Neural cell (in vitro differentiated cells): ENCODE data around the gene COL9A1. TPM values are rescaled to one million over a fixed set of nuclear protein-coding genes. Genes with fewer than 3 reads are reported as not detected.

Experiments
- H2AFZ ChIP-seq: fragments of 200-600, 300-800 bp; sonication (generic), shearing (Covaris generic); 2 replicates; pipeline ENCODE4 v1.6.0; 2014; ENCODE audit warnings: low read depth, mild to moderate bottlenecking, antibody characterized with exemption, low read length, moderate library complexity
- H3F3A ChIP-seq: fragments of 200-600 bp; shearing (Covaris generic); 2 replicates; pipeline ENCODE4 v1.6.1; 2016; ENCODE audit warnings: mild to moderate bottlenecking, moderate library complexity, mixed read lengths, antibody characterized with exemption, low read length; ENCODE audit not compliant: insufficient read depth, poor library complexity, severe bottlenecking
- H3K27ac ChIP-seq: fragments of 200-600, 300-800 bp; sonication (generic), shearing (Covaris generic); 2 replicates; pipeline ENCODE4 v1.5.1; 2014; ENCODE audit warnings: mild to moderate bottlenecking, low read length, moderate library complexity
- H3K27me3 ChIP-seq: fragments of 300-800, 200-600 bp; sonication (generic), shearing (Covaris generic); 2 replicates; pipeline ENCODE4 v1.6.0; 2014; ENCODE audit warnings: mild to moderate bottlenecking, low read depth, low read length, moderate library complexity; ENCODE audit not compliant: insufficient read depth
- H3K36me3 ChIP-seq: fragments of 300-800, 200-600 bp; sonication (generic), shearing (Covaris generic); 2 replicates; pipeline ENCODE4 v1.5.1; 2014; ENCODE audit warnings: mild to moderate bottlenecking, antibody characterized with exemption, low read length, moderate library complexity; ENCODE audit not compliant: insufficient read depth
- H3K4me2 ChIP-seq: fragments of 300-800, 200-600 bp; sonication (generic), shearing (Covaris generic); 2 replicates; pipeline ENCODE4 v1.6.0; 2014; ENCODE audit warnings: mild to moderate bottlenecking, low read length
- H3K4me3 ChIP-seq: fragments of 300-800, 200-600 bp; sonication (generic), shearing (Covaris generic); 2 replicates; pipeline ENCODE4 v1.5.1; 2014; ENCODE audit warnings: mild to moderate bottlenecking, low read length, moderate library complexity
- H3K79me2 ChIP-seq: fragments of 200-600 bp; shearing (Covaris generic); replicated peaks from 2 replicates; pipeline ENCODE4 v1.6.0; 2014; ENCODE audit warnings: mild to moderate bottlenecking, low read length, moderate library complexity; ENCODE audit not compliant: insufficient read depth
- H3K9ac ChIP-seq: fragments of 300-800, 200-600 bp; sonication (generic), shearing (Covaris generic); 2 replicates; pipeline ENCODE4 v1.6.1; 2016; ENCODE audit warnings: mild to moderate bottlenecking, low read length, mixed read lengths
- H3K9me2 ChIP-seq: fragments of 200-600 bp; shearing (Covaris generic); 2 replicates; pipeline ENCODE4 v1.6.1; 2016; ENCODE audit warnings: mild to moderate bottlenecking, low read length, mixed read lengths; ENCODE audit not compliant: insufficient read depth
- H3K9me3 ChIP-seq: fragments of 200-600, 300-800 bp; sonication (generic), shearing (Covaris generic); 2 replicates; pipeline ENCODE4 v1.6.1; 2016; ENCODE audit warnings: mild to moderate bottlenecking, mixed run types, low read length, moderate library complexity, mixed read lengths
- H4K20me1 ChIP-seq: fragments of 200-600 bp; shearing (Covaris generic); 2 replicates; pipeline ENCODE4 v1.6.1; 2016; ENCODE audit warnings: mild to moderate bottlenecking, mixed run types; ENCODE audit not compliant: insufficient read depth
- CTCF ChIP-seq: fragments of 450-650 bp; IDR thresholded peaks from 2 replicates; pipeline ENCODE4 v1.5.1; 2014; ENCODE audit warnings: antibody characterized with exemption, mild to moderate bottlenecking, moderate library complexity; ENCODE audit not compliant: poor library complexity, severe bottlenecking
- EP300 ChIP-seq: fragments of 450-650 bp; conservative IDR thresholded peaks from 2 replicates; pipeline ENCODE4 v1.6.1; 2014; ENCODE audit warnings: antibody characterized with exemption, mild to moderate bottlenecking, moderate library complexity; ENCODE audit not compliant: poor library complexity, severe bottlenecking
- EZH2 ChIP-seq: fragments of 200-600, 300-800 bp; shearing (Covaris generic), sonication (generic); IDR thresholded peaks from 2 replicates; pipeline ENCODE4 v1.6.1; 2014; ENCODE audit warnings: antibody characterized with exemption, low read length, borderline replicate concordance, mild to moderate bottlenecking; ENCODE audit not compliant: insufficient read depth, poor library complexity, severe bottlenecking
- MXI1 ChIP-seq: fragments of 450-650 bp; conservative IDR thresholded peaks from 2 replicates; pipeline ENCODE4 v1.6.1; 2014; ENCODE audit warnings: antibody characterized with exemption, mild to moderate bottlenecking; ENCODE audit not compliant: poor library complexity, severe bottlenecking
- POLR2AphosphoS5 ChIP-seq: IDR thresholded peaks from 2 replicates; pipeline ENCODE4 v1.6.1; 2012
- RAD21 ChIP-seq: fragments of 450-650 bp; conservative IDR thresholded peaks from 2 replicates; pipeline ENCODE4 v1.6.1; 2014; ENCODE audit warnings: antibody characterized with exemption, mild to moderate bottlenecking, moderate library complexity
- REST ChIP-seq: IDR thresholded peaks from 2 replicates; pipeline ENCODE4 v1.6.1; 2012; ENCODE audit warnings: borderline replicate concordance
- SMC3 ChIP-seq: fragments of 450-650 bp; conservative IDR thresholded peaks from 2 replicates; pipeline ENCODE4 v1.6.1; 2014; ENCODE audit warnings: antibody characterized with exemption, mild to moderate bottlenecking, moderate library complexity; ENCODE audit not compliant: poor library complexity
- TAF1 ChIP-seq: IDR thresholded peaks from 2 replicates; pipeline ENCODE4 v1.6.1; 2012; ENCODE audit warnings: low read depth
- polyA plus RNA-seq: library from polyadenylated mRNA; depleted of rRNA; stranded (reverse); fragments of >200 nt; gene quantifications from 2 replicates; pipeline ENCODE4 v1.2.3, GENCODE V29; 2014

COL9A1 gene
- polyA plus RNA-seq, 1 donor from 2014 or later, result 1.0 TPM

GRCh38 chr6:70254784-70255183 is 48.1 kb downstream of the COL9A1 start:
- TF ChIP-seq REST (no peak), MXI1 (no peak), POLR2AphosphoS5 (no peak), EZH2 (no peak), EP300 (no peak), CTCF (no peak), SMC3 (no peak), TAF1 (no peak), RAD21 (no peak)
- no peak overlapping the region for H3K4me3 ChIP-seq
- no peaks in the 10 kb centered on the region for H3K9me2 ChIP-seq
- H2AFZ ChIP-seq, result no peak overlapping the region
- no peaks in the 10 kb centered on the region for H4K20me1 ChIP-seq
- no peak overlapping the region for H3K27ac ChIP-seq
- no peak overlapping the region for H3K9ac ChIP-seq
- no peaks in the 10 kb centered on the region for H3K27me3 ChIP-seq
- no peak overlapping the region for H3K4me2 ChIP-seq
- H3F3A ChIP-seq, result no peaks in the 10 kb centered on the region
- H3K79me2 ChIP-seq, result no peaks in the 10 kb centered on the region
- no peaks in the 10 kb centered on the region for H3K9me3 ChIP-seq
- H3K36me3 ChIP-seq, result no peaks in the 10 kb centered on the region

DNA sequence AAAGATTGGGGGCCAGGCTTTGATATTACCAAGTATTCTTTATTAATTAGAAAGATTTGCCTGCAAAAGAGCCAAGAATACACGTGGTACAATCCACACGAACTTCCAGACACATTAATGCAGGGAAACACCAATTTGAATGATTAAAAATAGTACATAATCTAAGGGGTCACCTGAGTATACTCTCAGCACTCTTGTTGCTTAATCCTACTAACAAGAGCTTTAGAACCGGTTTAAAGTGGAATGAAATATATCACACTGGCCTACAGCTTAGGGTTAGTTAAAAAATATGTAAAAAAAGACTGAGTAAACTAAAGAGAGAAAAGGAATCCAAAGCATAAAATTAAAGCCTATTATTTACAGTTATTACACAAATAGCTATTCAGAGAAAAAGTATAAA is 49.0 kb downstream of the COL9A1 start:
- Histone ChIP-seq H3K27me3 (no peaks in the 10 kb centered on the region), H3K9ac (no peak overlapping the region), H3K27ac (no peak overlapping the region), H3K4me2 (no peak overlapping the region), H3K79me2 (no peaks in the 10 kb centered on the region), H3F3A (no peaks in the 10 kb centered on the region), H2AFZ (no peak overlapping the region), H3K36me3 (no peaks in the 10 kb centered on the region), H3K4me3 (no peak overlapping the region), H3K9me3 (no peaks in the 10 kb centered on the region), H3K9me2 (no peaks in the 10 kb centered on the region), H4K20me1 (no peaks in the 10 kb centered on the region)
- TF ChIP-seq CTCF, result no peak
- no peak for TF ChIP-seq SMC3
- TF ChIP-seq POLR2AphosphoS5, result no peak
- no peak for TF ChIP-seq MXI1
- TF ChIP-seq EP300, result no peak
- no peak for TF ChIP-seq RAD21
- no peak for TF ChIP-seq TAF1
- no peak for TF ChIP-seq REST
- no peak for TF ChIP-seq EZH2
